ENCODE measurements around the gene APMAP.

Gene APMAP

DNA sequence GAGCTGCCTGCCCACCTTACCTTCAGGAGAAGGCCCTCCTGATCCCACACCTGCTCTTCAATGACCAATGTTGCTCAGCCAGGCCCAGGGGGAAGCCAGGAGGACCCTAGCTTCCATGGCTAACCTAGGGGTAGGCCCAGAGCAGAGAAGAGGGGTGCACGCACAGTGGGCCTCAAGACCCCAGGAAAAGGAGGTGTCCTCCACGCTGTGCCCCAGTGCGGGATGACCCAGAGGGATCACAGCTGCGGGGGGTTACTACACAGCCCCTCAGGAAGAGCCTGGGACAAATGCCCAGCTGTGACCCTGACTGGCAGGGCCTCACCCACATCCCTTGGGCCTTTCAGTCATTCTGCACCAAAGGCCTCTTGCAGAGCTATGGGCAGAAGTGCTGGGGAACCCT is 31.6 kb upstream of the APMAP start:
- no peak for DNase-seq (ENCODE audit: low read depth)

DNA sequence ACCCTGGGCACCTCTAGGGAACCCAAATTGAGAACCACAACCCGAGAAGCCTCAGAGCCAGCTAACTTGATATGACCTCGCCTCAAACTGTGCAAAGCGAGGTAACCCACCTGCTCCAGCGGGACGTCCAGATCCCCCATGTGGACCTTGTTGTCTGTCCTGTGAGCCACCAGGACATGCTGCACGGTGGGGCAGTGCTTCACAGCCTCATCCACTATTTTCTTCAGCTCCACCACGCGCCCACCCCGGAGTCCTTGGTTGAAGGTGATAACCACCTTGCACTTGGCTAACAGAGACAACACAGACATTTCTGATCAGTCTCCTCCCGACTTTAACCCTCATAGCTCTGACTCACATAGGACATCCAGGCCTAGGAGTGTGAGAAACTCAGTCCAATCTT is 30.8 kb upstream of the APMAP start:
- DNase-seq (ENCODE audit: low read depth), result no peak

DNA sequence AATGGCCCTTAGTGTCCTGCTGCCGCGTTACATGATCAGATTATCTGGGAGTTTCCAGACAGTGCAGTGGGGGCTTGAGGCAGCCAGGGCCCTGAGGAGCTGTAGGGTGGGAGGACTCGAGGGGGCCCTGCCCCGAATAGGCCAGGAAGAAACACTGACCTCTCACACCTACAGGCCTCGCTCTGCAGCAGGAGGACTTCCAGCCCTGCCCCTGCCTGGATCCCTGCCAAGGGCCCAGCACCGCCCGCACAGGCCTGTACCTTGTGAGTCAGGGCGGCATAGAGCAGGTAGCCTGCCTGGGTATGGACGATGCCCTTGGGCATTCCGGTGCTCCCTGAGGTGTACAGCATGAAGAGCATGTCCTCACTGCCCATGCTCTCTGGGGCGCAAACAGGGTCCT is 30.1 kb upstream of the APMAP start:
- DNase-seq (ENCODE audit: low read depth), result no peak

DNA sequence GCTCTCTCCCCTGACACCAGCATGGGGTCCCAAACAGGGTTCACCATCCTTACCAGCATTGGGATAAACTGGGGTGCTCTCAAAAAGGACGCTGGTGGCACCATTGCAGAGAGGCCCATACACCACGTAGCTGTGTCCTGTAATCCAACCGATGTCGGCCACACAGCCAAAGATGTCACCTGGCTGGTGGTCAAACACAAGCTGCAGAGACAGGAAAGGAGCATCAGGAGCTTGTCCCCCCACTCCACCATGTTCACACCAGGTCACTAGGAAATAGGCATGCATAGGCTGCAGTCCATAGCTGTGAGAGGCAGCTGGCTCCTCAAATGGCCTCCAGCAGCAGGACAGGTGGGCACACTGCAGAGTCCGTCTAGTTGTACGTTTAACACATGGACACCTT is 28.8 kb upstream of the APMAP start:
- DNase-seq (ENCODE audit: low read depth), result no peak

DNA sequence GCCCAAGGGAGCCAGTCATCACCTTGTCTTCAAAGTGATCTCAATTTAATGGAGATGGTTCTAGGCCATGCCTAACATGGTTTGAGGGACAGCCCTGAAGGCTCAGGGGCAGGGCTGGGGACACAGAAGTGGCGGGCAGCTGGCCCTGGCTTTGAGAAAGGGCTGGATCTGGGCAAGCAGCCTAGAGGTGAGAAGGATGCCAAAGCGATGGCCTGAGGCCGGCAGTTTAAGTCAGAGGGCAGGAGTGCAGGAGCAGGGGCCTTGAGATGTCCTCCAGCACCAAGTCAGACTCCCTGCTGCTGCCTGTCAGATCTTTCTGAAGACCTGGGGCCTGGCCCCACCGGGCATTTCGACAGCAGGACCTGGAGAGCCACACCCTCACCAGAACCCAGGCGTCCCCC is 28.4 kb upstream of the APMAP start:
- DNase-seq (ENCODE audit: low read depth), result no peak

DNA sequence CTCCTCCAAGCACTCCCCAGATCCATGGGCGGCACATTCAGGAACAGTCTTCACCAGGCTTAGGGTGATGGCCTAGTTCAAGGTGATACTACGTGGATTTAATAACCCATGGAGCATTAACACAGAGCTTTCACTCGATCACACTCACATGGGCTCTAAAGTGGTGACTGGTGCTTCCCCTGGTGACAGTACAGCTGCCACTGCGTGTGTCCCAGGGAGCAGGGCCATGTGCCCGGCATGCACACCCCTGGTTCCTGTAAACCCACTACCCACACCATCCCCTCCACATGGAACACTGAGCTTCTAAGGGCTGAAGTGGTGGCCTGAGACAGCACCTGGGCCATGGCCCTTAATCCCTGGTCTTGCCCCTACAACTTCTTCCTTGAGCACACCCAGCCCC is 27.8 kb upstream of the APMAP start:
- no peak for DNase-seq (ENCODE audit: low read depth)

DNA sequence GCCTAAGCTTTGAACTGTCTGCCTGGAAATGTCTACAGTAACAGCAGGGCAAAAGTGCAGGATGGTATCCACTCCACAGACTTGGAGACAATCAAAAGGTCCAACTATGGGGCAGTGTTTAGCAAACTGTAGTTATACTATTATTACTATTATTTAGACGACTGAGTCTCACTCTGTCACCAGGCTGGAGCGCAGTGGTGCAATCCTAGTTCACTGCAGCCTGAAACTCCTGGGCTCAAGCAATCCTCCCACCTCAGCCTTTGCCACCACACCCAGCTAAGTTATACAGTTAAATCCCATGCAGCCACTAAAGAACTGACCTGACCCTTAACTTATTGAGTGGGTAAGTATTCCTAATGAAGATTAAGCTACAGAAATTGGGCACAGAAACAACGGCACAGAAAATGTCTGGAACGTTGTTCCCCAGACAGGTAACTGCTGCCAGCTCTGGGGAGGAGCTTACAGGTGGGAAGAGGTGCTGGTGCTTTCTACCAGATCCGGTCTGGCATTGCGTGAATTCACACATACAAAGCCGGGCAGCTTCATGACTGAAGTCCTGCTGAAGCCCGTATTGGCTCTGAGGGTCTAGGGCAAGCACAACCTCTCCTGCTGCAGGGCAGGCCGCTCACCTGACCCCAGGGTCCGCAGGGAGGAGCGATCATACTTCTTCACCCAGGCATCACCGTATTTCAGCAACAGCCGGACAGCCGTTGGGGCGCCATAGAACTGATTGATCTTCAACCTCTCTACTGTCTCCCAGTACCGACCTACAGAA is 27.0 kb upstream of the APMAP start:
- DNase-seq (ENCODE audit: low read depth), result no peak

DNA sequence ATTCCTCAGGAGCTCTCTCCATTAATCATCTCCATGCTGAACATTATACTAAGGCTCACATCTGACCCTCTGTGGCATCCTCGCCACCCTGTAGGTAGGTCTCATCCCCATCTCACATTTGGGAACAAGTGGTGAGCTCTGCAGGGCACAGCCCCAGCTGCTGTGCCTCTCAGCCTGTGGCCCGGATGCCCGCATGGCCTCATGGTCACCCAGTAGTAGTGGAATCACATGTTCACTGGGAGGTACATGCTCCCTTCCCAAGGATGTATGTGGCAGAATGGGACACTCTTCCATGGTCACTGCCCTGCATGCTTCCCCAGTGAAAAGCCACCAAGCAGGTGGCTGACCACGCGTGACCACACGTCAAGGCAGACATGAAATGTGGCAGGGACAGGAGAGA is 26.3 kb upstream of the APMAP start:
- DNase-seq (ENCODE audit: low read depth), result no peak

DNA sequence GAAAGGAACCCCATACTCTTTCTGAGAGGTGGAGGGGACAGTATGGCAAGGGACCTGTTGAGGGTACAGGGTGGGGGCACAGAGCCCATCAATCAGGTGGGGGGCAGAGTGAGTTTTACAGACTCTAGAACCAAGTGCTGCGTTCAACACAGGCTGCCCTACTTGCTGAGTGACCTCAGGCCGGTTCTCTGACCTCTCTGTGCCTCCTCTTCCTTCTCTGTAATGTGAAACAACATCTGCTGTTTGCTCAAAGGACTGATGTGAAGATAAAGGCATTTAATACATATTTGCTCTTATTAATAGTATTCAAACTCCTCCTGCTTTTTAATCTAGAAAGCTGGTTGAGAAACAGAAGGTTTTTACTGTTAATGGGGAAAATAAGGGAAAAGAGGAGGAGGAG is 25.9 kb upstream of the APMAP start:
- no peak for DNase-seq (ENCODE audit: low read depth)

DNA sequence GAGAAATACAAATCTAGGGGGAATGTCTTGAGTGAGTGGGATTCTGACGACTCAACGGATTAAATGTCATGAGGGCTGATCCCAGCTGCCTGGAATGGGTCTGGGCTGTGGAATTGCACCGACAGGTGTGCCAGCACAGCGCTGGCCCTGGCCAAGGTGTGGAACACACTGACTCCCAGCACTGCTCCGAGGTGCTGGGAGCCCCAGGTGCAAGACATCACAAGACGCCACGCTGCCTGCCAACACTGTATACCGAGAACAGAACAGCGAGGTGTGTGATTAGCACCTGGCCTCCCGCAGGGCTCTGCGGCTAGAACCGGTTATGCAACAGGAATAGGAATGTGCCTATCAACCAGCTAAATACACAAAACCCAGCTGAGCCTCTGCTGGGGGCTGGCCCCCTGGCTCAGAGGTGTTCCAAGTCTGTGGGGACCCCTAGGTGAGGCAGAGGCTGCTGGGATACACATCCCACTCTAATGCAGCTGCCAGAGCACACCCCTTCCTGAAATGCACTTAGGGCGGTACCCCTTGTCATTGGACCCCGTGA is 24.8 kb upstream of the APMAP start:
- DNase-seq (ENCODE audit: low read depth), result no peak

DNA sequence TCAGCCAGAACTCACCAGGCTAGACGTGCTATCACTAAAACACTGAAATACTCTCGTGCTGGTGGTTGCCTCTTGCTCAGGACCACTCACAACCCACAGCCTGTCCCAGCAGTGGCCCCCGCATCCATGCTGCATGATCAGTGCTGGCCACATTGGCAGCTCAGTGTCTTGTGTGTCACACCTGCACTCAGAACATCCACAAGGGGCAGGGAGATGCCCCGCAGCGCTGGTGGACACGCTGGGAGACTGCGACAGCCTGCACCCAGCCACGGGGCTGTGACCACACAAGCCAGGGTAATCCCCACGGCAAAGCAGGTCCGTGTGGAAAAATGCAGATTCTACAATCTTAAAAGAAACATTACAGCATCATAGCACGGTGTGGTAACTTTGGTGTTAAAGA is 23.9 kb upstream of the APMAP start:
- DNase-seq (ENCODE audit: low read depth), result no peak

DNA sequence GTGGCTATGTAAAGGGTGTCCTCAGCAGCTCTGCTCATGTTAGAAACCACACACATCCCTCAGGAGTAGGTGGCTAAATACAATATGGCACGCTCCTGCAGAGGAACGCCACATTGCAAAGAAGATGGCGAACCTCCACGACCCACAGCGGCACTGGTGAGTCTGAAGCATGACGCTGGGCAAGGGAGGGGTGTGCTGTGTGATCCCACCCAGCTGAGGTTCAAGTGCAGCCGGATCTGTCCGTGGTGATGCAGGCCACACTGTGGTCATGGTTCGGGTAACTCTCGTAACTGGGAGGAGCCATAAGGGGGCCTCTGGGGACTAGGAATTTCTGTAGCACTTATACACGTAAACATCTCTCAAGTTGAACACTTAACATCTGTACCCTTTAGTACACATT is 23.4 kb upstream of the APMAP start:
- no peak for DNase-seq (ENCODE audit: low read depth)

DNA sequence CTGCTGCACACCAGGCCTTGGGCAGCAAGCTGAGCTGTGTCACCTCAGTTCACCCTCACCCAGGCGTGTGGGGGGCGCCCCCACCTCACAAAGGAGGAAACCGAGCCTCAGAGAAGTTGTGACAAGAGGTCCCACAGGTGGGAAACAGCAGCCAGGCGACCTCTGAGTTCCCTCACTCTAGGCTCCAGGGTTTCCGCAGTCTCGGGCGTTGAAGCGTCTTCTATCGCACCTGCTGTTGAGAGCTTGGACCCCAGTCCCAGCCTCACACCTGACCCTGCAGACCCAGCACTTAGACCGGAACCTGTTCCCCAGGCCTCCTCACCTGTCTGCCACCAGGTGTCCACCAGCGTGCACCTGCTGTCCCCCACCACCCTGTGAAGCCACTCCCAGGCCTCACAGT is 22.3 kb upstream of the APMAP start:
- no peak for DNase-seq (ENCODE audit: low read depth)

DNA sequence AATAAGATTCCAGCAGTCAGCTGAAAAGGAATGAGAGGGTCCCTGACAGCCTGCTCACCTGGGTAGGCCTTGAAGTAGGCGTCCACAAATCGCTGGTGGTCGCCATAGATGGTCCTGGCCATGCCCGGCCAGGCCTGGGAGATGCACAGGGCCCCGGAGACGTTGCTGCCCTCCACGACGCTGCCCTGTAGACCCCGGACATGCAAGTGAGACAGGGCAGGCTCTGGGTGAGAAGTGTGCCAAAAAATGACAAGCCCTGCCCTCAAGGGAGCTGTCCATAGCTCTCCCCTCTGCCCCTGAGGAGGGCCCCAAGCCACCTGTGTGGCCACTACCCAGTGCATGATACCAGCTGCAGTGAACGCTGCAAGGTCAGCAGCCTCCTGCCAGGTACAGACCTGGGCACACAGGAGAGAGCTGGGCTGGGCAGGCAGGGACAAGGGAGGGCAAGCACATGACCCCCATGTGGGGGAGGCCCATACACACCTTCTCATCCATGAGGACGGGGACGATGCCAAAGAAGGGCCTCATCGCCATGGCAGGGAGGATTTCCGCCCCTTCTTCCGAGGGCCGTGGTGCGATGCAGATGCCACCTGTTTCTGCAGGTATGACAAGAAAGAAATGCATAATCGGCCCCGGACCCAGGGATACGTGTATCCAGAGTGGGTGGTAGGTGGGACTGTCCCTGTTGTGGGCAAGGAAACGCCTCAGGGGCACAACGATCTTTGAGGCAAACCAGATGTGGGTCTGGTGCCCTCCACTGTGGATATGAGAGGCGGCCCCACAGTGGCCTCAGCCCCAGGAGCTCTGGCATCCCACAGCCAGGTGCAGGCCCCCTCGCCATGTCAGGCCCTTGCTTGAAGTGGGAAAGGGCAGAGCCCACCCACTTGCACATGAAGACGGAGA is 21.2 kb upstream of the APMAP start:
- DNase-seq (ENCODE audit: low read depth), result no peak

DNA sequence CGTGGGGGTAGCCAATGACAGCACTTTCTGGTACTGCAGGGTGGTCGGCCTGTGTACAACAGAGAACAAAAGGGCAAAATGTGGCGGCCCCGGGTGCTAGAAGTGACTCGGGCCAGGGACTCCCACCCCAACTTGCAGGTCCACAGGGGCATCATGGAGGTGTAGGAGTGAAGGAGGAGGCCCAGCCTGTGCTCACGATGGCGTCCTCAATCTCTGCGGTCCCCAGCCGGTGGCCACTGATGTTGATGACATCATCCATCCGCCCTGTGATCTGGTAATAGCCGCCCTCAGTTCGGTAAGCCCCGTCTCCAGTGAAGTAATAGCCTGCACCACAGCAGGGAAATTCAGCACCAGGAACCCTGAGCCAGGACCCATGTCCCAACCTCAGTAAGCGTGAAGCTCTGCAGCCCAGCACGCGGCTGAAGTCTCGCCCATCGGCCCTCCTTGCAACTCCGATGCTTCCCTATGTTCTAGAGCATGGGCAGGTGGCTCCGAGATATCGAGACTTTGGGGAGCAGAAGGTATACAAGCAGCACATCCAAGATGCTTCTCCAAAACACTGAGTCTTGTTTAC is 20.2 kb upstream of the APMAP start:
- no peak for DNase-seq (ENCODE audit: low read depth)

DNA sequence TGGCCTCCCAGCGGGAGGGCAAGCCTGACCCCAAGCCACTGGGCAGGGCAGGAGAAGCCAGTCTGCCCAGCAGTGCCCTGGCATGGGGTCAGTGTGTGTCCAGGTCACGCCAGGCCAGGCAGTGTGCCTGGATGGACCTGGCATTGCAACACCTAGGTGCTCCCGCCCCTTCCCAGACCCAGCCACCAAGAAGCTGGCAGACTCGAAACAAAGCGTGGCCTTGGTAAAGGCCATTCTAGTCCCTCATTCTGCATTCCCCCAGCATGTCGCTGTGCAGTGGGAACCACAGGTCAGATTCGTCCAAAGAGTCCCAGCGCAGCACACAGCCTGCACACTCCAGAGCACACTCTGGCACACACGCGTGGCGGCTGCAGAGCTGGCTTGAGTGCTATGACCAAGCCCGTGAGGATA is 19.3 kb upstream of the APMAP start:
- no peak for DNase-seq (ENCODE audit: low read depth)

DNA sequence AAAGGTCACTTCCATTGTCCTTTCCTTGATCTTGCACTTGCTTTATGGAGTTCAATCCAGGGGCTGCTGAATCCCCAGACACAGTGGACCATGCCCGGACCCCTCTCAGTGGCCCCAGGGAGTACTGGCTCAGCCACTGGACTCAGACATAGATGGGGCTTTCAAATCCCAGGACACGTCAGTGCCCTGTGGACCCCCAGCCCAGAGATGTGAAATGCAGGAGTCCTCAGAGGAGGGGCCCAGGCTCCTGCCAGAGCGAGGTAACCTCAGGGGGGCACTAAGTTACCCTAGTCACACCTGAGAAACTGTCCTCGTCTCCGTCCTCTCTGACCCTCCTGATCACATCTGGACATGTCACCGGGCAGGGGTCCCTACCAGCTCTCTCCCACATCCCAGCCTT is 18.7 kb upstream of the APMAP start:
- DNase-seq (ENCODE audit: low read depth), result no peak

DNA sequence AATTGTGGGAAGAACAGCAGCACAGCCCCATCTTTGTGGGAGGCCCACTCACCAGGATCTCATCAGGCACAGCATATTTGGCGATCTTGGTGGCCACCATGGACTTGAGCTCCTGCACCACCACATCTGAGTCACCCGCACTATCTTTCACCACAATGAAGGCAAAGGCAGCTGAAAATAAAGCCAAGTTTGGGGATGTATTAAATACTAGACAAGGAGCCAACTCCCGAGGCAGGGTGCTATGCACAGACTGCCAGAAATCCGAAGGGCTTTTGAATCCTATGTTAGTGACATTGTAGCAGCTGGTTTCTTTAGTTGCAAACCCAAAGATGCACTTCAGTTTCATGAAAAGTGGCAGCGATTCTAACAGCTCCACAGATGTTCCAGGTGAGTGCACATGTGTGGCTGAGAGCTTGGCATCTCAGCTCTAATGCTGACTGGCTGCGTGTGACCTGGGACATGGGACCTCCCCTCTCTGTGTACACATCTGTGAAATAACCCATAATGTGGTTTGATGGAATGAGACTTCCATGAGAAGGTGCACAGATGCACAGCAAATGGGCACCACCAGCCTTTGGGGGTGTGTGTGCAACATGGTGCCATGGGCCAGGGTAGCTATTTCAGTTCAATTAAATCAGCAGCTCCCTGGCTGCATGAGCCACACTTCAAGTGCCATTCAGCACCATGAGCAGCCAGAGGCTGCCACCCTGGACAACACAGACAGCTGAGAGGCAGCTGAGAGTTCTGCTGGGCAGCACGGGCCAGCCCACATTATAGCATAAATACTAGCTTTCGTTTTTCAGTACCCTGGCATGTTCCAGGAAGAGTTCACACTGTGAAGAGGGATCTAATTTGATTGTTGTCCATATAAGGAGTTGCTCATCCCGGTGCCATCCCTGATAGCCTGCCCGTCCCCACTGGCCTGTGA is 16.9 kb upstream of the APMAP start:
- no peak for DNase-seq (ENCODE audit: low read depth)

DNA sequence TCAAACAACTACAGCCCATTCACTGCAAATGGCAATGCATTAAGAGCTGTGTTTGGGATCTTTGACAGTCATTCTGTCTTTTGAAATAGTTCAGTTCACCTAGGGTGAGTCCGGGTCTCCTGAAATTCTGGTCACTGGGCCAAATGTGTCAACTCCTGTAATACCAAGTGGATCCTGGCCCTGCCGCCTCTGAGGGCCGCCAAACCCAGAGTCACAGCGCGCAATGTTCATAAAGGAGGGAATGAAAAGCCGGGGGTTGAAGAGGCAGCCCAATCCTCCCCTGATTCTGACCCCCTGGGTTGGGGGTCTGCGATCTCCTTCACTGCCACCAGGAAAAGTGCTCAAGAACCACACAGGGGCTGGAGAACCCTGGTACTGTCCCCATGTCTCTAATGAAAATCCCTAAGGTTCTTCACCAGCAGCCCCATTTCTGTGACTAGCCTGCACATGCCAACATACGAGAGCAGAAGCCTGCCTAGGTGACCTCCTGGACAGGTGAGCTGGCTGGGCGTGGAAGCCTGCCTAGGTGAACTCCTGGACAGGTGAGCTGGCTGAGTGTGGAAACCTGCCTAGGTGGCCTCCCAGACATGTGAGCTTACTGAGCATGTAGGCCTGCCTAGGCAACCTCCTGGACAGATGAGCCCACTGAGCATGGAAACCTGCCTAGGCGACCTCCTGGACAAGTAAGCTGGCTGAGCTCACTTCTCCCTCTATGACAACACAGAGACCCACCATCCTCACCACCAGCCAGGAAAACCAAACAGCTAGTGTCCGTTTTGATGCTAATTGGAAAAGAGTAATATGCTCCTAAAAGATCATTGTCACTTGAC is 16.1 kb upstream of the APMAP start:
- DNase-seq (ENCODE audit: low read depth), result no peak

DNA sequence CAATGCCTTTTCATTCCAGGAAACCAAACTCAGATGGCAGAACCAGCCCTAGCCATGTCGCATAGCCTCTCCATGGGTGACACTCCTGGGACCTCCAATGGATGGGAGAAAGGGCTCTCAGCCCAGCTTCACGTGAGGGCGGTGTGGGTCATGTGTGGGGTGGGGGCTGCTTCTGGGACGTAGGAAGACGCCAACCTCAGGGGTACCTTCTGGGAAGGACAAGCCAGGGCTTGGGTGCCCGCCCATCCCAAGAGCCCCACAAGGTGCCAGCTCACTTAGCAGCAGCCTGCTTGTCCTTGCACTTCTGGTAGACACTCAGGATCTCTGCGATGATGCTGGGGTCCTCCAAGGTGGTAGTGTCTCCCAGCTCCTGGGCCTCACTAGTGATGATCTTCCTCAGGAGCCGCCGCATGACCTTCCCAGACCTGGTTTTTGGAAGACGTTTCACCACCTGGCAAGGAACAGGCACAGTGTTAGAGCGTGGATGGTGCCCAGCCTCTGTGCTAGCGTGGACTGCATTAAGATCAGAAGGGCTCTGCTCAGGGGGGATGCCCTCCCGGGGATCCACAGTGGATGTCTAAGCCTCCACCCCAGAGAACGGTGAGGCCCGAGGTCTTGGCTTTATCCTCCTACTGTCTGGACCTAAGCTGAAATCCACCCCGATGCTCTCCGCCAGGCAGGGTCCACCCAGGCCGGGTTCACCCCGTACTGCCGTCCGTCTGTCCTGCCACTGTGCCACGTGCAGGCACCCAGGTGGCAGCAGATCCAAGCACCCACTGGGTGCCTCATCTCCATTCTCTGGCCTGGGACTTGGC is 15.1 kb upstream of the APMAP start:
- no peak for DNase-seq (ENCODE audit: low read depth)
